ENCODE measurements around the gene TMEM255A. TPM values are rescaled to one million over a fixed set of nuclear protein-coding genes. Genes with fewer than 3 reads are reported as not detected.
A peak's percentile ranks its signal among the peaks of the same experiment; 100 is the strongest.

Gene TMEM255A
- total and polyA plus RNA-seq, 2 of the 13 experiments (the other 11 are each of a cell fraction or from before 2014, with no cell fraction given): 0.13 to 0.40 TPM

DNA sequence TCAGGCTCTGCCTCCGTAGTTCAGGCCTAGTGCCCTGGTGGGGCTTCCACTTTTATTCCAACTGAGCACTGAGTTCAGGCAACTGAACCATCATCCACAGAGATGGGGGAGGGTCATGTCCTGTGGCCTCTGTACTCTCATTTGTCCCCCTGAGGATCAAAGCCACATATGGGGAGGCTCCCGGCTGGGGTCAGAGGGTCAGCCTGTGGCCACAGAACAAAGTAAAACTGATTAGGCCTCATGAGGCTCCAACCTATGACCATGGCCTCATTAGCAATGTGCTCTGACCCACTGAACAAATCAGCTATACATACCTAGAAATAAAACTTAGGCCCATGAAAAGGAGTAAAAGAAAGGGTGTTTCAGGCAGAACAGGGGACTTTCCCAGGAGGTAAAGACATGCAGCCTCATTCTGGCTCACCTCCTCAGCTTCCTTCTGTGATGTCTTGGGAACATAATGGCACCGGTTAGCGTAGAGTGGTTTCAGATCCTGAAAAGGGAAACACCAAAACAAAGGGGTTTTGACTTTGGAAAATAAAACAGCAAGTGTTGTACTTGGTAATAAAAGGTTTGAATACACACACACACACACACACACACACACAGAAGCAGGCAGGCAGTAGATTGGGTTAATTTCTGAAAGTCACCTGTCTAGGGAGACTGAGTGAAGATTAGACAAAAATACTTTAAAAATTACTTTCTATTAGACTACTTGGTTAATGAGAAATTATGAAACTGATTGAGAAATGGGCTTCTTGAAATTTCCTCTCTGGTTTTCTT is 24.3 kb downstream of the TMEM255A start (continued):
- TF ChIP-seq IKZF1 (IDR thresholded peaks at IDR 0.05) (no peak), KLF9 (CRISPR knock-in tag; IDR thresholded peaks at IDR 0.05; ENCODE audit: low read depth) (no peak), NR2F2 (IDR thresholded peaks at IDR 0.05; ENCODE audit: borderline replicate concordance, low read depth) (peak; percentile 95), SOX6 (IDR thresholded peaks at IDR 0.05) (no peak), SOX6 (CRISPR knock-in tag; IDR thresholded peaks at IDR 0.05) (peak; percentile 87), GMEB1 (CRISPR knock-in tag; IDR thresholded peaks at IDR 0.05; ENCODE audit: borderline replicate concordance) (no peak), ZNF24 (IDR thresholded peaks at IDR 0.05) (no peak), MED1 (CRISPR knock-in tag; IDR thresholded peaks at IDR 0.05) (peak; percentile 49; the same call in 1 of the 2 replicates), SYNCRIP (IDR thresholded peaks at IDR 0.05; ENCODE audit: insufficient read depth, low read depth, low read length) (no peak), ZNF841 (CRISPR knock-in tag; IDR thresholded peaks at IDR 0.05; ENCODE audit: borderline replicate concordance) (no peak)

GRCh38 chrX:120282697-120283096 is 28.6 kb downstream of the TMEM255A start:
- Histone ChIP-seq H3K9ac (ENCODE audit: insufficient read depth, low read depth, low read length) (no peak overlapping the region), H3K4me1 (ENCODE audit: insufficient read depth, low read length) (peaks cover 50% of the 10 kb centered on the region), H3K36me3 (replicated peaks in 1 of 2; ENCODE audit: control insufficient read depth in 1 of 2, insufficient read depth in 2 of 2, low read length in 2 of 2) (no peaks in the 10 kb centered on the region), H4K20me1 (ENCODE audit: insufficient read depth, low read length) (no peaks in the 10 kb centered on the region), H3K27me3 (ENCODE audit: control insufficient read depth in 1 of 2, insufficient read depth in 2 of 2, low read length in 2 of 2) (0 out of 5 replicates have a peak, but pooled peaks cover 0 to 1% of the 10 kb centered on the region in 2 experiments), H3K4me3 (replicated peaks in 1 of 3; ENCODE audit: insufficient read depth in 1 of 3, low read depth in 2 of 3, low read length in 3 of 3) (no peak overlapping the region), H2AFZ (ENCODE audit: low read length) (no peak overlapping the region), H3K4me2 (ENCODE audit: low read depth, low read length) (no peak overlapping the region), H3K27ac (ENCODE audit: extremely low read length, insufficient read depth, low read length) (no peak overlapping the region), H3K9me3 (ENCODE audit: low read length) (no peaks in the 10 kb centered on the region), H3K79me2 (ENCODE audit: insufficient read depth, low read length) (no peaks in the 10 kb centered on the region)
- no peak for FAIRE-seq
- POLR2A ChIA-PET: no interaction called here
- no peak for DNase-seq (ENCODE audit: low spot score)
- WGBS (ENCODE audit: low lambda C conversion rate): 91% methylated on average over 1 of the region's 1 CpG
- no peak for ATAC-seq
- intact Hi-C loops (cut with micrococcal nuclease; ENCODE audit: unreplicated experiment) (no loop called here), in situ Hi-C loops (cut with HindIII; ENCODE audit: extremely low pct_ligation_motif_present, low pct_unique_long_range_greater_than_20kb) (no loop called here)
- no TSS peak for BruUV-seq (replicated peaks)
- CTCF ChIA-PET (ENCODE audit: low intra/inter-chr PET ratio, low total read pairs): no interaction called here
- TF ChIP-seq CHCHD3 (CRISPR knock-in tag; IDR thresholded peaks at IDR 0.05) (no peak), SP1 (IDR thresholded peaks at IDR 0.05) (no peak), SP1 (CRISPR knock-in tag; IDR thresholded peaks at IDR 0.05) (no peak), THAP11 (CRISPR knock-in tag; IDR thresholded peaks at IDR 0.05) (no peak), ADNP (CRISPR knock-in tag; IDR thresholded peaks at IDR 0.05) (no peak)
- TF ChIP-seq, protein P1, sequence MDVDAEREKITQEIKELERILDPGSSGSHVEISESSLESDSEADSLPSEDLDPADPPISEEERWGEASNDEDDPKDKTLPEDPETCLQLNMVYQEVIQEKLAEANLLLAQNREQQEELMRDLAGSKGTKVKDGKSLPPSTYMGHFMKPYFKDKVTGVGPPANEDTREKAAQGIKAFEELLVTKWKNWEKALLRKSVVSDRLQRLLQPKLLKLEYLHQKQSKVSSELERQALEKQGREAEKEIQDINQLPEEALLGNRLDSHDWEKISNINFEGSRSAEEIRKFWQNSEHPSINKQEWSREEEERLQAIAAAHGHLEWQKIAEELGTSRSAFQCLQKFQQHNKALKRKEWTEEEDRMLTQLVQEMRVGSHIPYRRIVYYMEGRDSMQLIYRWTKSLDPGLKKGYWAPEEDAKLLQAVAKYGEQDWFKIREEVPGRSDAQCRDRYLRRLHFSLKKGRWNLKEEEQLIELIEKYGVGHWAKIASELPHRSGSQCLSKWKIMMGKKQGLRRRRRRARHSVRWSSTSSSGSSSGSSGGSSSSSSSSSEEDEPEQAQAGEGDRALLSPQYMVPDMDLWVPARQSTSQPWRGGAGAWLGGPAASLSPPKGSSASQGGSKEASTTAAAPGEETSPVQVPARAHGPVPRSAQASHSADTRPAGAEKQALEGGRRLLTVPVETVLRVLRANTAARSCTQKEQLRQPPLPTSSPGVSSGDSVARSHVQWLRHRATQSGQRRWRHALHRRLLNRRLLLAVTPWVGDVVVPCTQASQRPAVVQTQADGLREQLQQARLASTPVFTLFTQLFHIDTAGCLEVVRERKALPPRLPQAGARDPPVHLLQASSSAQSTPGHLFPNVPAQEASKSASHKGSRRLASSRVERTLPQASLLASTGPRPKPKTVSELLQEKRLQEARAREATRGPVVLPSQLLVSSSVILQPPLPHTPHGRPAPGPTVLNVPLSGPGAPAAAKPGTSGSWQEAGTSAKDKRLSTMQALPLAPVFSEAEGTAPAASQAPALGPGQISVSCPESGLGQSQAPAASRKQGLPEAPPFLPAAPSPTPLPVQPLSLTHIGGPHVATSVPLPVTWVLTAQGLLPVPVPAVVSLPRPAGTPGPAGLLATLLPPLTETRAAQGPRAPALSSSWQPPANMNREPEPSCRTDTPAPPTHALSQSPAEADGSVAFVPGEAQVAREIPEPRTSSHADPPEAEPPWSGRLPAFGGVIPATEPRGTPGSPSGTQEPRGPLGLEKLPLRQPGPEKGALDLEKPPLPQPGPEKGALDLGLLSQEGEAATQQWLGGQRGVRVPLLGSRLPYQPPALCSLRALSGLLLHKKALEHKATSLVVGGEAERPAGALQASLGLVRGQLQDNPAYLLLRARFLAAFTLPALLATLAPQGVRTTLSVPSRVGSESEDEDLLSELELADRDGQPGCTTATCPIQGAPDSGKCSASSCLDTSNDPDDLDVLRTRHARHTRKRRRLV (CRISPR knock-in tag; IDR thresholded peaks at IDR 0.05): no peak
- TF ChIP-seq, protein P2, sequence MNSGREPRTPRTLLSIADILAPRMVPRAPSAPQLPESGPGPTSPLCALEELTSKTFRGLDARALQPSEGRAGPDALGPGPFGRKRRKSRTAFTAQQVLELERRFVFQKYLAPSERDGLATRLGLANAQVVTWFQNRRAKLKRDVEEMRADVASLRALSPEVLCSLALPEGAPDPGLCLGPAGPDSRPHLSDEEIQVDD (CRISPR knock-in tag; IDR thresholded peaks at IDR 0.05; ENCODE audit: borderline replicate concordance): no peak
